ENCODE data around the gene SDHB.
A peak's percentile ranks its signal among the peaks of the same experiment; 100 is the strongest.

Gene SDHB

GRCh38 chr1:16996845-16997244, 57.0 kb downstream of the SDHB start:
- 97% methylated on average over 14 of the region's 14 CpGs for WGBS

GRCh38 chr1:16993521-16994038, 60.3 kb downstream of the SDHB start:
- WGBS = 94% methylated on average over 13 of the region's 15 CpGs
- no peak overlapping the region for H3K14ac ChIP-seq (ENCODE audit: low read length in 2 of 2)
- no peak overlapping the region for H2AK5ac ChIP-seq (ENCODE audit: low read length, severe bottlenecking)
- H2BK12ac ChIP-seq (ENCODE audit: low read length in 2 of 2) = no peak overlapping the region
- no peak overlapping the region for H3K4me3 ChIP-seq (ENCODE audit: insufficient read depth in 1 of 2, low read depth in 1 of 2, low read length in 2 of 2)
- no peak overlapping the region for H3K4me2 ChIP-seq (ENCODE audit: low read length, poor library complexity, severe bottlenecking)
- no peak overlapping the region for H3K9ac ChIP-seq (ENCODE audit: low read length)
- H3K18ac ChIP-seq (ENCODE audit: low read depth in 1 of 2, low read length in 2 of 2) = no peak overlapping the region
- no peak overlapping the region for H3K4ac ChIP-seq (ENCODE audit: low read depth in 1 of 2, low read length in 2 of 2)
- peaks cover 20 to 94% of the 10 kb centered on the region in 2 experiments for H3K36me3 ChIP-seq (ENCODE audit: control insufficient read depth in 1 of 2, insufficient read depth in 2 of 2, low read depth in 1 of 2, low read length in 2 of 2)
- H3K9me3 ChIP-seq (ENCODE audit: control insufficient read depth, low read length) = no peaks in the 10 kb centered on the region
- H2BK120ac ChIP-seq (ENCODE audit: low read depth, low read length) = no peak overlapping the region
- no peak overlapping the region for H3K27ac ChIP-seq (ENCODE audit: low read length, poor library complexity, severe bottlenecking)
- no peak overlapping the region for H2BK15ac ChIP-seq (ENCODE audit: low read depth, poor library complexity, severe bottlenecking)
- no peaks in the 10 kb centered on the region for H3K27me3 ChIP-seq (ENCODE audit: control insufficient read depth in 1 of 2, insufficient read depth in 1 of 2, low read length in 2 of 2)
- DNase-seq = no peak
- no peak overlapping the region for H2AFZ ChIP-seq (ENCODE audit: low read depth, low read length)
- H3K23ac ChIP-seq (ENCODE audit: low read length in 2 of 2) = no peak overlapping the region
- peaks cover 38% of the 10 kb centered on the region for H3K79me1 ChIP-seq (replicated peaks; ENCODE audit: low read length, poor library complexity, severe bottlenecking)
- H4K8ac ChIP-seq (ENCODE audit: low read length) = peak overlapping the region; percentile 16
- no peak overlapping the region for H4K91ac ChIP-seq (ENCODE audit: low read length)
- H2BK5ac ChIP-seq (ENCODE audit: low read depth, low read length, poor library complexity, severe bottlenecking) = no peak overlapping the region
- no peaks in the 10 kb centered on the region for H3K4me1 ChIP-seq (ENCODE audit: control insufficient read depth, insufficient read depth, low read depth, low read length)

More at GRCh38 chr1:16996845-16997244, 57.0 kb downstream of the SDHB start:
- Histone ChIP-seq H2BK15ac (ENCODE audit: low read depth, poor library complexity, severe bottlenecking) (no peak overlapping the region), H3K4me2 (ENCODE audit: low read length, poor library complexity, severe bottlenecking) (no peak overlapping the region), H2BK120ac (ENCODE audit: low read depth, low read length) (no peak overlapping the region), H4K91ac (ENCODE audit: low read length) (no peak overlapping the region), H3K27me3 (ENCODE audit: control insufficient read depth in 1 of 2, insufficient read depth in 1 of 2, low read length in 2 of 2) (no peaks in the 10 kb centered on the region), H3K9me3 (ENCODE audit: control insufficient read depth, low read length) (no peaks in the 10 kb centered on the region), H3K23ac (ENCODE audit: low read length in 2 of 2) (no peak overlapping the region), H3K36me3 (ENCODE audit: control insufficient read depth in 1 of 2, insufficient read depth in 2 of 2, low read depth in 1 of 2, low read length in 2 of 2) (peaks cover 33 to 97% of the 10 kb centered on the region in 2 experiments), H2BK12ac (ENCODE audit: low read length in 2 of 2) (no peak overlapping the region), H4K8ac (ENCODE audit: low read length) (no peak overlapping the region), H3K14ac (ENCODE audit: low read length in 2 of 2) (no peak overlapping the region), H3K9ac (ENCODE audit: low read length) (no peak overlapping the region), H3K79me1 (replicated peaks; ENCODE audit: low read length, poor library complexity, severe bottlenecking) (peaks cover 46% of the 10 kb centered on the region), H2AFZ (ENCODE audit: low read depth, low read length) (no peak overlapping the region), H3K4me3 (ENCODE audit: insufficient read depth in 1 of 2, low read depth in 1 of 2, low read length in 2 of 2) (no peak overlapping the region), H3K4me1 (ENCODE audit: control insufficient read depth, insufficient read depth, low read depth, low read length) (peaks cover 1% of the 10 kb centered on the region), H3K4ac (ENCODE audit: low read depth in 1 of 2, low read length in 2 of 2) (no peak overlapping the region), H2BK5ac (ENCODE audit: low read depth, low read length, poor library complexity, severe bottlenecking) (no peak overlapping the region), H3K27ac (ENCODE audit: low read length, poor library complexity, severe bottlenecking) (no peak overlapping the region), H2AK5ac (ENCODE audit: low read length, severe bottlenecking) (no peak overlapping the region), H3K18ac (ENCODE audit: low read depth in 1 of 2, low read length in 2 of 2) (no peak overlapping the region)
- DNase-seq = no peak

GRCh38 chr1:16992675-16993074, 61.2 kb downstream of the SDHB start:
- H3K27ac ChIP-seq (ENCODE audit: low read length, poor library complexity, severe bottlenecking) = no peak overlapping the region
- no peak overlapping the region for H3K14ac ChIP-seq (ENCODE audit: low read length in 2 of 2)
- peaks cover 15 to 93% of the 10 kb centered on the region in 2 experiments for H3K36me3 ChIP-seq (ENCODE audit: control insufficient read depth in 1 of 2, insufficient read depth in 2 of 2, low read depth in 1 of 2, low read length in 2 of 2)
- no peak overlapping the region for H2BK15ac ChIP-seq (ENCODE audit: low read depth, poor library complexity, severe bottlenecking)
- H3K4me2 ChIP-seq (ENCODE audit: low read length, poor library complexity, severe bottlenecking) = no peak overlapping the region
- no peak overlapping the region for H3K23ac ChIP-seq (ENCODE audit: low read length in 2 of 2)
- H3K27me3 ChIP-seq (ENCODE audit: control insufficient read depth in 1 of 2, insufficient read depth in 1 of 2, low read length in 2 of 2) = no peaks in the 10 kb centered on the region
- H4K91ac ChIP-seq (ENCODE audit: low read length) = no peak overlapping the region
- peaks cover 34% of the 10 kb centered on the region for H3K79me1 ChIP-seq (replicated peaks; ENCODE audit: low read length, poor library complexity, severe bottlenecking)
- H3K18ac ChIP-seq (ENCODE audit: low read depth in 1 of 2, low read length in 2 of 2) = no peak overlapping the region
- DNase-seq = no peak
- no peak overlapping the region for H2BK12ac ChIP-seq (ENCODE audit: low read length in 2 of 2)
- 83% methylated on average over 9 of the region's 9 CpGs for WGBS
- no peak overlapping the region for H3K4me3 ChIP-seq (ENCODE audit: insufficient read depth in 1 of 2, low read depth in 1 of 2, low read length in 2 of 2)
- no peak overlapping the region for H4K8ac ChIP-seq (ENCODE audit: low read length)
- H2AFZ ChIP-seq (ENCODE audit: low read depth, low read length) = no peak overlapping the region
- no peak overlapping the region for H3K4ac ChIP-seq (ENCODE audit: low read depth in 1 of 2, low read length in 2 of 2)
- H3K9ac ChIP-seq (ENCODE audit: low read length) = no peak overlapping the region
- H2AK5ac ChIP-seq (ENCODE audit: low read length, severe bottlenecking) = no peak overlapping the region
- no peaks in the 10 kb centered on the region for H3K4me1 ChIP-seq (ENCODE audit: control insufficient read depth, insufficient read depth, low read depth, low read length)
- H2BK5ac ChIP-seq (ENCODE audit: low read depth, low read length, poor library complexity, severe bottlenecking) = no peak overlapping the region
- no peaks in the 10 kb centered on the region for H3K9me3 ChIP-seq (ENCODE audit: control insufficient read depth, low read length)
- H2BK120ac ChIP-seq (ENCODE audit: low read depth, low read length) = no peak overlapping the region

- Histone ChIP-seq H3K4ac (ENCODE audit: low read depth in 1 of 2, low read length in 2 of 2) (no peak overlapping the region), H3K27me3 (ENCODE audit: control insufficient read depth in 1 of 2, insufficient read depth in 1 of 2, low read length in 2 of 2) (no peaks in the 10 kb centered on the region), H2BK5ac (ENCODE audit: low read depth, low read length, poor library complexity, severe bottlenecking) (no peak overlapping the region), H3K9ac (ENCODE audit: low read length) (no peak overlapping the region), H3K79me1 (replicated peaks; ENCODE audit: low read length, poor library complexity, severe bottlenecking) (peaks cover 34% of the 10 kb centered on the region), H2AFZ (ENCODE audit: low read depth, low read length) (no peak overlapping the region), H3K18ac (ENCODE audit: low read depth in 1 of 2, low read length in 2 of 2) (no peak overlapping the region), H3K9me3 (ENCODE audit: control insufficient read depth, low read length) (no peaks in the 10 kb centered on the region), H3K36me3 (ENCODE audit: control insufficient read depth in 1 of 2, insufficient read depth in 2 of 2, low read depth in 1 of 2, low read length in 2 of 2) (peaks cover 19 to 94% of the 10 kb centered on the region in 2 experiments), H4K8ac (ENCODE audit: low read length) (no peak overlapping the region), H4K91ac (ENCODE audit: low read length) (no peak overlapping the region), H3K4me2 (ENCODE audit: low read length, poor library complexity, severe bottlenecking) (no peak overlapping the region), H3K4me3 (ENCODE audit: insufficient read depth in 1 of 2, low read depth in 1 of 2, low read length in 2 of 2) (no peak overlapping the region), H3K27ac (ENCODE audit: low read length, poor library complexity, severe bottlenecking) (no peak overlapping the region), H2BK15ac (ENCODE audit: low read depth, poor library complexity, severe bottlenecking) (no peak overlapping the region), H3K14ac (ENCODE audit: low read length in 2 of 2) (no peak overlapping the region), H2BK120ac (ENCODE audit: low read depth, low read length) (no peak overlapping the region), H2BK12ac (ENCODE audit: low read length in 2 of 2) (no peak overlapping the region), H3K23ac (ENCODE audit: low read length in 2 of 2) (no peak overlapping the region), H3K4me1 (ENCODE audit: control insufficient read depth, insufficient read depth, low read depth, low read length) (no peaks in the 10 kb centered on the region), H2AK5ac (ENCODE audit: low read length, severe bottlenecking) (no peak overlapping the region)
- WGBS = 95% methylated on average over 12 of the region's 12 CpGs
- DNase-seq = no peak
Observed at GRCh38 chr1:16992102-16992501, 61.7 kb downstream of the SDHB start.

Measured in mesenchymal stem cell (in vitro differentiated cells and primary cell).